ENCODE data around the gene SDF4.

SDF4 gene

GRCh38 chr1:1226566-1227362, 5.0 kb downstream of the SDF4 start:
- no peak for TF ChIP-seq NFIC (IDR thresholded peaks at IDR 0.05)
- TF ChIP-seq USF1 (IDR thresholded peaks at IDR 0.05) = no peak
- no peak for TF ChIP-seq RAD21 (IDR thresholded peaks at IDR 0.05; ENCODE audit: low read depth)
- no peak for TF ChIP-seq TAF1 (IDR thresholded peaks at IDR 0.05; ENCODE audit: low read depth)
- no peak for TF ChIP-seq ZBTB7A (IDR thresholded peaks at IDR 0.05; ENCODE audit: low read depth)
- TF ChIP-seq FOXM1 (IDR thresholded peaks at IDR 0.05; ENCODE audit: borderline replicate concordance, low read depth) = no peak
- no peak for TF ChIP-seq TEAD4 (IDR thresholded peaks at IDR 0.05)
- no peak for TF ChIP-seq EP300 (IDR thresholded peaks at IDR 0.05; ENCODE audit: borderline replicate concordance)
- no peak for TF ChIP-seq CREB1 (IDR thresholded peaks at IDR 0.05; ENCODE audit: low read depth)
- TF ChIP-seq CEBPB (IDR thresholded peaks at IDR 0.05) = no peak
- no peak for TF ChIP-seq EGR1 (IDR thresholded peaks at IDR 0.05)
- no peak for TF ChIP-seq TCF12 (IDR thresholded peaks at IDR 0.05; ENCODE audit: low read depth)
- TF ChIP-seq YY1 (IDR thresholded peaks at IDR 0.05; ENCODE audit: low read depth) = no peak
- TF ChIP-seq REST (IDR thresholded peaks at IDR 0.05; ENCODE audit: low read depth) = no peak
- no peak for TF ChIP-seq MAX (IDR thresholded peaks at IDR 0.05)

GRCh38 chr1:1225913-1226312, 5.9 kb downstream of the SDF4 start:
- TF ChIP-seq FOXM1 (IDR thresholded peaks at IDR 0.05; ENCODE audit: borderline replicate concordance, low read depth) = no peak
- TF ChIP-seq ZBTB7A (IDR thresholded peaks at IDR 0.05; ENCODE audit: low read depth) = no peak
- no peak for TF ChIP-seq EP300 (IDR thresholded peaks at IDR 0.05; ENCODE audit: borderline replicate concordance)
- TF ChIP-seq RAD21 (IDR thresholded peaks at IDR 0.05; ENCODE audit: low read depth) = no peak
- TF ChIP-seq YY1 (IDR thresholded peaks at IDR 0.05; ENCODE audit: low read depth) = no peak

GRCh38 chr1:1225238-1225845, 6.5 kb downstream of the SDF4 start:
- no peak for TF ChIP-seq EGR1 (IDR thresholded peaks at IDR 0.05)
- TF ChIP-seq CREB1 (IDR thresholded peaks at IDR 0.05; ENCODE audit: low read depth) = no peak
- no peak for TF ChIP-seq EP300 (IDR thresholded peaks at IDR 0.05; ENCODE audit: borderline replicate concordance)
- TF ChIP-seq REST (IDR thresholded peaks at IDR 0.05; ENCODE audit: low read depth) = no peak
- TF ChIP-seq YY1 (IDR thresholded peaks at IDR 0.05; ENCODE audit: low read depth) = no peak
- no peak for TF ChIP-seq ZBTB7A (IDR thresholded peaks at IDR 0.05; ENCODE audit: low read depth)
- TF ChIP-seq RAD21 (IDR thresholded peaks at IDR 0.05; ENCODE audit: low read depth) = no peak
- no peak for TF ChIP-seq FOXM1 (IDR thresholded peaks at IDR 0.05; ENCODE audit: borderline replicate concordance, low read depth)
- TF ChIP-seq MAX (IDR thresholded peaks at IDR 0.05) = no peak
- no peak for TF ChIP-seq CEBPB (IDR thresholded peaks at IDR 0.05)
- TF ChIP-seq TEAD4 (IDR thresholded peaks at IDR 0.05) = no peak
- TF ChIP-seq TAF1 (IDR thresholded peaks at IDR 0.05; ENCODE audit: low read depth) = no peak
- no peak for TF ChIP-seq TCF12 (IDR thresholded peaks at IDR 0.05; ENCODE audit: low read depth)
- no peak for TF ChIP-seq NFIC (IDR thresholded peaks at IDR 0.05)
- no peak for TF ChIP-seq USF1 (IDR thresholded peaks at IDR 0.05)

GRCh38 chr1:1223891-1224290, 7.9 kb downstream of the SDF4 start:
- TF ChIP-seq MAX (IDR thresholded peaks at IDR 0.05) (no peak), REST (IDR thresholded peaks at IDR 0.05; ENCODE audit: low read depth) (no peak), USF1 (IDR thresholded peaks at IDR 0.05) (no peak), ZBTB7A (IDR thresholded peaks at IDR 0.05; ENCODE audit: low read depth) (no peak), RAD21 (IDR thresholded peaks at IDR 0.05; ENCODE audit: low read depth) (no peak), TAF1 (IDR thresholded peaks at IDR 0.05; ENCODE audit: low read depth) (no peak), EP300 (IDR thresholded peaks at IDR 0.05; ENCODE audit: borderline replicate concordance) (no peak), NFIC (IDR thresholded peaks at IDR 0.05) (no peak), YY1 (IDR thresholded peaks at IDR 0.05; ENCODE audit: low read depth) (no peak), FOXM1 (IDR thresholded peaks at IDR 0.05; ENCODE audit: borderline replicate concordance, low read depth) (no peak), EGR1 (IDR thresholded peaks at IDR 0.05) (no peak), CEBPB (IDR thresholded peaks at IDR 0.05) (no peak)

Measured in Ishikawa (cell line).